ENCODE data around the gene FGF21.

- TF ChIP-seq, protein P1, sequence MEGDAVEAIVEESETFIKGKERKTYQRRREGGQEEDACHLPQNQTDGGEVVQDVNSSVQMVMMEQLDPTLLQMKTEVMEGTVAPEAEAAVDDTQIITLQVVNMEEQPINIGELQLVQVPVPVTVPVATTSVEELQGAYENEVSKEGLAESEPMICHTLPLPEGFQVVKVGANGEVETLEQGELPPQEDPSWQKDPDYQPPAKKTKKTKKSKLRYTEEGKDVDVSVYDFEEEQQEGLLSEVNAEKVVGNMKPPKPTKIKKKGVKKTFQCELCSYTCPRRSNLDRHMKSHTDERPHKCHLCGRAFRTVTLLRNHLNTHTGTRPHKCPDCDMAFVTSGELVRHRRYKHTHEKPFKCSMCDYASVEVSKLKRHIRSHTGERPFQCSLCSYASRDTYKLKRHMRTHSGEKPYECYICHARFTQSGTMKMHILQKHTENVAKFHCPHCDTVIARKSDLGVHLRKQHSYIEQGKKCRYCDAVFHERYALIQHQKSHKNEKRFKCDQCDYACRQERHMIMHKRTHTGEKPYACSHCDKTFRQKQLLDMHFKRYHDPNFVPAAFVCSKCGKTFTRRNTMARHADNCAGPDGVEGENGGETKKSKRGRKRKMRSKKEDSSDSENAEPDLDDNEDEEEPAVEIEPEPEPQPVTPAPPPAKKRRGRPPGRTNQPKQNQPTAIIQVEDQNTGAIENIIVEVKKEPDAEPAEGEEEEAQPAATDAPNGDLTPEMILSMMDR (IDR thresholded peaks at IDR 0.05; ENCODE audit: insufficient read depth, low read depth, low read length) = no peak
- no peak for TF ChIP-seq EZH2 (IDR thresholded peaks at IDR 0.05; ENCODE audit: insufficient read depth, low read length)
Measured at GRCh38 chr19:48716562-48717291, 38.6 kb upstream of the FGF21 start.

Data from astrocyte (in vitro differentiated cells and primary cell).